MM.1S (cell line): Measurements from ENCODE around the gene CTTN.

Experiments
- DNase-seq: peaks from one replicate; pipeline ENCODE4 v3.0.0-alpha.2; 2015
- H2AFZ ChIP-seq: fragments of 300-600 bp; sonication (generic); 2 replicates; pipeline ENCODE4 v1.6.0; 2016; ENCODE audit warnings: antibody characterized with exemption, low read length
- H3F3A ChIP-seq: fragments of 300-600 bp; sonication (generic); 2 replicates; pipeline ENCODE4 v1.6.1; 2016; ENCODE audit warnings: mild to moderate bottlenecking, antibody characterized with exemption, low read length, moderate library complexity, mixed read lengths; ENCODE audit not compliant: insufficient read depth
- H3K27ac ChIP-seq: fragments of 300-600 bp; sonication (generic); 2 replicates; pipeline ENCODE4 v1.5.1; 2016; ENCODE audit warnings: mild to moderate bottlenecking, low read length
- H3K27me3 ChIP-seq: fragments of 300-600 bp; sonication (generic); replicated peaks from 2 replicates; pipeline ENCODE4 v1.6.0; 2016; ENCODE audit warnings: low read length; ENCODE audit not compliant: insufficient read depth
- H3K36me3 ChIP-seq: fragments of 300-600 bp; sonication (generic); replicated peaks from 2 replicates; pipeline ENCODE4 v1.6.1; 2016; ENCODE audit warnings: mild to moderate bottlenecking, low read length, mixed read lengths; ENCODE audit not compliant: insufficient read depth
- H3K4me1 ChIP-seq: fragments of 300-600 bp; sonication (generic); 2 replicates; pipeline ENCODE4 v1.6.1; 2016; ENCODE audit warnings: low read length, mixed read lengths
- H3K4me2 ChIP-seq: fragments of 300-600 bp; sonication (generic); 2 replicates; pipeline ENCODE4 v1.6.0; 2016; ENCODE audit warnings: low read depth, low read length
- H3K4me3 ChIP-seq: fragments of 300-600 bp; sonication (generic); 2 replicates; pipeline ENCODE4 v1.5.1; 2016; ENCODE audit warnings: low read length, mixed read lengths
- H3K79me2 ChIP-seq: fragments of 300-600 bp; sonication (generic); 2 replicates; pipeline ENCODE4 v1.6.1; 2016; ENCODE audit warnings: mixed run types, low read length, mixed read lengths
- H3K9ac ChIP-seq: fragments of 300-600 bp; sonication (generic); 2 replicates; pipeline ENCODE4 v1.6.1; 2016; ENCODE audit warnings: low read length, mixed read lengths
- H3K9me2 ChIP-seq: fragments of 300-600 bp; sonication (generic); replicated peaks from 2 replicates; pipeline ENCODE4 v1.6.1; 2016; ENCODE audit warnings: mild to moderate bottlenecking, low read length, mixed read lengths; ENCODE audit not compliant: insufficient read depth
- H3K9me3 ChIP-seq: fragments of 300-600 bp; sonication (generic); replicated peaks from 2 replicates; pipeline ENCODE4 v1.6.1; 2016; ENCODE audit warnings: mild to moderate bottlenecking, low read length, mixed read lengths; ENCODE audit not compliant: insufficient read depth
- H4K20me1 ChIP-seq: fragments of 300-600 bp; sonication (generic); 2 replicates; pipeline ENCODE4 v1.6.1; 2016; ENCODE audit warnings: mild to moderate bottlenecking, low read length, moderate library complexity, mixed read lengths; ENCODE audit not compliant: insufficient read depth
- EZH2 ChIP-seq: fragments of 300-600 bp; sonication (generic); optimal IDR thresholded peaks from 2 replicates; pipeline ENCODE3; 2017; ENCODE audit warnings: low read depth, mild to moderate bottlenecking, antibody characterized with exemption, low read length, mixed read lengths
- EZH2phosphoT487 ChIP-seq: fragments of 300-600 bp; sonication (generic); IDR thresholded peaks from 2 replicates; pipeline ENCODE4 v1.6.1; 2018; ENCODE audit warnings: antibody characterized with exemption, low read length
- TF ChIP-seq, protein P1 (sequence below): fragments of 300-600 bp; sonication (generic); IDR thresholded peaks from 2 replicates; pipeline ENCODE4 v1.5.1; 2016; ENCODE audit warnings: antibody characterized with exemption, low read length, mixed read lengths

Gene CTTN

DNA sequence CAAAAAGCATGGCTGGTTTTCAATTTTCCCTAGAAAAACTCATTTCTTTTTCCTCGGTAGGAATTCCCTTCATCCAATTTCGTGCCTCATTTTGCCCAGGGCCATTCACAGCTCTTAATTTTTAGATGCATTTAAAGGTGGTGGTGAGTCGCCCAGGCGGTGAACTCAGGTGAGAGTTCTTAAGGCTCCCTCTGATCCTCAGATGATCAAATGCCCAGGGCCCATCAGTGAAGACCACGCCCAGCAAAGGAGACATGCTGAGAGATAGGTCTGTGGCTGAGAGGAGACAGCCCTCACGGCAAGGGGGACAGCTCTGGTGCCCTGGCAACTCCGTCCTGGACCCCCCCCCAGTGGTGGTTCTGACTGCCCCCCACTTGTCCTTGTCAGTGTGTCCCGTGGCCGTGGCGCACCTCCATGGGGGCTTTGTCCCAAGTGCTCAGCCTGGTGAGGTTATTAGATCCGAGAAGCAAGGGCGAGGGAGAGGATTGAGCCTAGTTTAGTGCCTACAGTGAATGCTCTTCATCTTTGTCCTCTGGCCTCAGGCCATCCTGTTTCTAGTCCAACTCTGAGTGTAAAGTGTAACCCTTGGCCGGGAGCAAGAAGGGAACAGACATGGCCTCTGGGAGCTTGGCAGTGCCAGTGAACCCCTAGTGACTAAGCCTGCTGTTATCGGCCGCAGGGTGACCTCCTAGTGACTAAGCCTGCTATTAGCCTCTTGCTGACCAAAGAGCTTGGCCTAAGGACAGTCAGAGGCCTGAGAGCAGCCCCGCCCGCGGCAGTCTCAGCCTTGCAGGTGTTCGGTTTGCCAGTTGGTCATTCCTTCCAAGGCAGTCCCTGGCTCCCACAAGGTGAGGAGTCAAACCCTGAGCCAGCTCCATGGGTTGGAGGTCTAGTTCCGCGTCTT, 83.5 kb downstream of the CTTN start:
- Histone ChIP-seq H4K20me1 (no peaks in the 10 kb centered on the region), H3K79me2 (no peaks in the 10 kb centered on the region), H3K4me1 (no peaks in the 10 kb centered on the region), H3K27ac (no peak overlapping the region), H2AFZ (no peak overlapping the region), H3K9me2 (no peaks in the 10 kb centered on the region), H3K36me3 (no peaks in the 10 kb centered on the region), H3K9me3 (no peaks in the 10 kb centered on the region), H3K9ac (no peak overlapping the region), H3K4me2 (no peak overlapping the region), H3F3A (no peaks in the 10 kb centered on the region), H3K27me3 (peaks cover 100% of the 10 kb centered on the region), H3K4me3 (no peak overlapping the region)
- TF ChIP-seq, protein P1, sequence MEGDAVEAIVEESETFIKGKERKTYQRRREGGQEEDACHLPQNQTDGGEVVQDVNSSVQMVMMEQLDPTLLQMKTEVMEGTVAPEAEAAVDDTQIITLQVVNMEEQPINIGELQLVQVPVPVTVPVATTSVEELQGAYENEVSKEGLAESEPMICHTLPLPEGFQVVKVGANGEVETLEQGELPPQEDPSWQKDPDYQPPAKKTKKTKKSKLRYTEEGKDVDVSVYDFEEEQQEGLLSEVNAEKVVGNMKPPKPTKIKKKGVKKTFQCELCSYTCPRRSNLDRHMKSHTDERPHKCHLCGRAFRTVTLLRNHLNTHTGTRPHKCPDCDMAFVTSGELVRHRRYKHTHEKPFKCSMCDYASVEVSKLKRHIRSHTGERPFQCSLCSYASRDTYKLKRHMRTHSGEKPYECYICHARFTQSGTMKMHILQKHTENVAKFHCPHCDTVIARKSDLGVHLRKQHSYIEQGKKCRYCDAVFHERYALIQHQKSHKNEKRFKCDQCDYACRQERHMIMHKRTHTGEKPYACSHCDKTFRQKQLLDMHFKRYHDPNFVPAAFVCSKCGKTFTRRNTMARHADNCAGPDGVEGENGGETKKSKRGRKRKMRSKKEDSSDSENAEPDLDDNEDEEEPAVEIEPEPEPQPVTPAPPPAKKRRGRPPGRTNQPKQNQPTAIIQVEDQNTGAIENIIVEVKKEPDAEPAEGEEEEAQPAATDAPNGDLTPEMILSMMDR, result no peak
- no peak for TF ChIP-seq EZH2phosphoT487
- DNase-seq, result no peak

DNA sequence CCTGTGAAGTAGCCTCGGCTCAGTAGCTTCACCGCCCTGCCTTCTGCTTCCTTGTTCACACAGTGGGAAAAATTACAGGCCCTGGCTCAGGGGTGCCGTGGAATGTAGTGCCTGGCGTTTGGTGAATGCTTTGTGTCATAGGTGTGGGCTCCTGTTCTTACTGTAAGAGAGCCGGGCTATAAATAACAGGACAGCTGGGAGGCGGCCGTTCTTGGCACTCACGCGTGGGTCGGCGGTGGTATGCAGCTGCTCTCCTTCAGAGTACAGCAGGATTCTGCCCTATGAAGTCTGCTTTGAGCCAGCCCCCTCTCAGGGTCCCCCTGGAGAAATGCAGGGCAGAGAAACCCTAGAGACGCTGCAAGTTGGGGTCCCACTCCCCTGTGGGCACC, 84.2 kb downstream of the CTTN start:
- DNase-seq, result no peak
- H2AFZ ChIP-seq, result no peak overlapping the region
- H3K9me3 ChIP-seq, result no peaks in the 10 kb centered on the region
- H3K4me3 ChIP-seq, result no peak overlapping the region
- no peaks in the 10 kb centered on the region for H3K9me2 ChIP-seq
- H3K27ac ChIP-seq, result no peak overlapping the region
- no peak overlapping the region for H3K4me2 ChIP-seq
- TF ChIP-seq EZH2, result no peak
- TF ChIP-seq, protein P1, result no peak
- no peak for TF ChIP-seq EZH2phosphoT487
- H3K36me3 ChIP-seq, result no peaks in the 10 kb centered on the region
- H3F3A ChIP-seq, result no peaks in the 10 kb centered on the region
- no peaks in the 10 kb centered on the region for H3K4me1 ChIP-seq
- H3K27me3 ChIP-seq, result peaks cover 100% of the 10 kb centered on the region
- no peak overlapping the region for H3K9ac ChIP-seq
- no peaks in the 10 kb centered on the region for H4K20me1 ChIP-seq
- no peaks in the 10 kb centered on the region for H3K79me2 ChIP-seq

DNA sequence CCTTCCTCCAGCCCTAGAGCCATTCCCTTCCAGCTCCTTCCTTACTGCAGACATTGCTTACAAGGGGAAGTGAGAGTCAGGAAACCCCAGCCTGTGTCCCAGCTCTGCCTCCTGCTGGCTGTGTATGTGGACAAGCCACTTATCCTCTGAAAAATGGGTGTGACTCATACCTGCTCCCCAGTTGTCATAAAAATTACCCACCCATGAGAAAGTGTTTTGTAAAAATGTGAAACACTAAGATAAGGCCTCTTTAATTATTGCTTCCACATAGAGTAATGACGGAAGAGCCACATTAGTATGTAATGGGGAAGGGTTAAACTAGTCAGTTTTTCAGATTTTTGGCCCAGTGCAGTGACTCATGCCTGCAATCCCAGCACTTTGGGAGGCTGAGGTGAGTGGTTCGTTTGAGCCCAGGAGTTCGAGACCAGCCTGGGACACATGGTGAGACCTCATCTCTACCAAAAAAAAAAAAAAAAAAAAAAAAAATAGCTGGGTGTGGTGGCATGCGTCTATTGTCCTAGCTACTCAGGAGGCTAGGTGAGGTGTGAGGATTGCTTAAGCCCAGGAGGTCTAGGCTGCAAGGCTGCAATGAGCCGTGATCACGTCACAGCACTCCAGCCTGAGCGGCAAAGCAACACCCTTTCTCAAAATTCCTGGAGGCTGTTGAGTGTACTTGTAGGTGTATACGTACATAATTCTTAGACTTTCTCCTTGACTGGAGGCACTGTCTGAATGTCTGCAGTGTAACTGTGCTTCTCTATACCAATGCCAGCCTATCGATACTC, 84.9 kb downstream of the CTTN start:
- Histone ChIP-seq H3K9ac (no peak overlapping the region), H3K4me3 (no peak overlapping the region), H3K4me2 (no peak overlapping the region), H3K4me1 (no peaks in the 10 kb centered on the region), H3K36me3 (no peaks in the 10 kb centered on the region), H3K9me2 (no peaks in the 10 kb centered on the region), H3K27ac (no peak overlapping the region), H3K79me2 (no peaks in the 10 kb centered on the region), H4K20me1 (no peaks in the 10 kb centered on the region), H3K27me3 (peaks cover 100% of the 10 kb centered on the region), H3F3A (no peaks in the 10 kb centered on the region), H3K9me3 (no peaks in the 10 kb centered on the region), H2AFZ (no peak overlapping the region)
- no peak for TF ChIP-seq EZH2phosphoT487
- TF ChIP-seq, protein P1, result peak; percentile 36
- DNase-seq, result no peak
